ENCODE measurements around the gene ACO2.

- TF ChIP-seq, protein P1, sequence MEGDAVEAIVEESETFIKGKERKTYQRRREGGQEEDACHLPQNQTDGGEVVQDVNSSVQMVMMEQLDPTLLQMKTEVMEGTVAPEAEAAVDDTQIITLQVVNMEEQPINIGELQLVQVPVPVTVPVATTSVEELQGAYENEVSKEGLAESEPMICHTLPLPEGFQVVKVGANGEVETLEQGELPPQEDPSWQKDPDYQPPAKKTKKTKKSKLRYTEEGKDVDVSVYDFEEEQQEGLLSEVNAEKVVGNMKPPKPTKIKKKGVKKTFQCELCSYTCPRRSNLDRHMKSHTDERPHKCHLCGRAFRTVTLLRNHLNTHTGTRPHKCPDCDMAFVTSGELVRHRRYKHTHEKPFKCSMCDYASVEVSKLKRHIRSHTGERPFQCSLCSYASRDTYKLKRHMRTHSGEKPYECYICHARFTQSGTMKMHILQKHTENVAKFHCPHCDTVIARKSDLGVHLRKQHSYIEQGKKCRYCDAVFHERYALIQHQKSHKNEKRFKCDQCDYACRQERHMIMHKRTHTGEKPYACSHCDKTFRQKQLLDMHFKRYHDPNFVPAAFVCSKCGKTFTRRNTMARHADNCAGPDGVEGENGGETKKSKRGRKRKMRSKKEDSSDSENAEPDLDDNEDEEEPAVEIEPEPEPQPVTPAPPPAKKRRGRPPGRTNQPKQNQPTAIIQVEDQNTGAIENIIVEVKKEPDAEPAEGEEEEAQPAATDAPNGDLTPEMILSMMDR (conservative IDR thresholded peaks at IDR 0.05) = no peak
- TF ChIP-seq EZH2 (IDR thresholded peaks at IDR 0.05; ENCODE audit: low read depth) = no peak
Measured at GRCh38 chr22:41487037-41487935, 18.4 kb downstream of the ACO2 start.
